Loucy (cell line): ENCODE data around the gene SERGEF.

Experiments used
- H2AFZ ChIP-seq: fragments of 200-600 bp; sonication (generic); 2 replicates; pipeline ENCODE4 v1.6.0; 2016; ENCODE audit warnings: antibody characterized with exemption, mild to moderate bottlenecking, low read length, moderate library complexity
- H3F3A ChIP-seq: fragments of 200-600 bp; 2 replicates; pipeline ENCODE4 v1.6.0; 2016; ENCODE audit warnings: antibody characterized with exemption, low read depth, mild to moderate bottlenecking
- H3K27me3 ChIP-seq: fragments of 200-600 bp; sonication (generic); 2 replicates; pipeline ENCODE4 v1.6.1; 2014; ENCODE audit warnings: low read length, mild to moderate bottlenecking; ENCODE audit not compliant: insufficient read depth, poor library complexity, severe bottlenecking
- H3K36me3 ChIP-seq: fragments of 200-600 bp; sonication (generic); 2 replicates; pipeline ENCODE4 v1.6.1; 2016; ENCODE audit warnings: low read length; ENCODE audit not compliant: insufficient read depth
- H3K4me1 ChIP-seq: fragments of 200-600 bp; sonication (generic); 2 replicates; pipeline ENCODE4 v1.5.1; 2014; ENCODE audit warnings: low read length, mild to moderate bottlenecking; ENCODE audit not compliant: insufficient read depth, poor library complexity, severe bottlenecking
- H3K4me2 ChIP-seq: fragments of 200-600 bp; sonication (generic); 2 replicates; pipeline ENCODE4 v1.6.0; 2014; ENCODE audit warnings: antibody characterized with exemption, low read length, low read depth, mild to moderate bottlenecking; ENCODE audit not compliant: poor library complexity, severe bottlenecking
- H3K4me3 ChIP-seq: fragments of 200-600 bp; sonication (generic); 2 replicates; pipeline ENCODE4 v1.5.1; 2014; ENCODE audit warnings: low read length, mild to moderate bottlenecking, mixed read lengths; ENCODE audit not compliant: poor library complexity, severe bottlenecking
- H3K79me2 ChIP-seq: fragments of 200-600 bp; sonication (generic); 2 replicates; pipeline ENCODE4 v1.6.1; 2014; ENCODE audit warnings: low read length; ENCODE audit not compliant: insufficient read depth
- H3K9ac ChIP-seq: fragments of 200-600 bp; sonication (generic); 2 replicates; pipeline ENCODE4 v1.6.0; 2014; ENCODE audit warnings: mild to moderate bottlenecking, low read depth, low read length, moderate library complexity; ENCODE audit not compliant: poor library complexity, severe bottlenecking
- H3K9me2 ChIP-seq: fragments of 200-600 bp; sonication (generic); replicated peaks from 2 replicates; pipeline ENCODE4 v1.6.1; 2016; ENCODE audit warnings: low read depth, low read length, mixed read lengths
- H3K9me3 ChIP-seq: fragments of 200-600 bp; sonication (generic); 2 replicates; pipeline ENCODE4 v1.6.1; 2014; ENCODE audit warnings: mild to moderate bottlenecking, antibody characterized with exemption, low read length, low read depth; ENCODE audit not compliant: insufficient read depth
- H4K20me1 ChIP-seq: fragments of 200-600 bp; sonication (generic); 2 replicates; pipeline ENCODE4 v1.6.0; 2014; ENCODE audit warnings: antibody characterized with exemption, low read length, mild to moderate bottlenecking; ENCODE audit not compliant: insufficient read depth, poor library complexity, severe bottlenecking
- EZH2phosphoT487 ChIP-seq: fragments of 200-600 bp; IDR thresholded peaks from 2 replicates; pipeline ENCODE4 v1.6.1; 2018; ENCODE audit warnings: antibody characterized with exemption, mild to moderate bottlenecking, moderate library complexity, borderline replicate concordance
- TF ChIP-seq, protein P1 (sequence below): fragments of 200-600 bp; sonication (generic); conservative IDR thresholded peaks from 2 replicates; pipeline ENCODE4 v1.5.1; 2014; ENCODE audit warnings: mild to moderate bottlenecking, antibody characterized with exemption, low read length

SERGEF gene

DNA sequence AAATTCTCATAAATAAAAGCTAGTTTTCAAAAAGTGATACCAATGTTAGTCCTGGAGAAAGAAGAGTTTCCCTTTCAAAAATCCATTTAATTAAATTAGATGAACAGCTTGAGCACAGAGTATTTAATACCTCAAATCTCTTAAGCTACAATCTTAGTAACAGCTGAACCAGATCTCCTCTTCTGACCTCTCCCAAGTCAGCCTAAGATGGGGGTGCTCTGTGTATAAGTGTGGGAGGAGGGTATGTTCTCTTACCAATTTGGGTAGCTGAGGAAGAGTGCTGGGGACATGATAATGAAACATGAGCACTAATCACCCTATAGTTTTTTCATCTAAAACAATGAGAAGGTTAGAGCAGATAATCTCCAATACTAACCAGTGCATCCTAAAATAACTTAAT is 23.6 kb upstream of the SERGEF start:
- Histone ChIP-seq H3F3A (no peaks in the 10 kb centered on the region), H3K9me2 (no peaks in the 10 kb centered on the region), H3K79me2 (no peaks in the 10 kb centered on the region), H2AFZ (no peak overlapping the region), H3K9me3 (no peaks in the 10 kb centered on the region), H3K4me3 (no peak overlapping the region), H3K4me1 (no peaks in the 10 kb centered on the region), H3K4me2 (no peak overlapping the region), H3K9ac (no peak overlapping the region), H3K36me3 (no peaks in the 10 kb centered on the region), H4K20me1 (no peaks in the 10 kb centered on the region), H3K27me3 (no peaks in the 10 kb centered on the region)
- no peak for TF ChIP-seq EZH2phosphoT487
- TF ChIP-seq, protein P1, sequence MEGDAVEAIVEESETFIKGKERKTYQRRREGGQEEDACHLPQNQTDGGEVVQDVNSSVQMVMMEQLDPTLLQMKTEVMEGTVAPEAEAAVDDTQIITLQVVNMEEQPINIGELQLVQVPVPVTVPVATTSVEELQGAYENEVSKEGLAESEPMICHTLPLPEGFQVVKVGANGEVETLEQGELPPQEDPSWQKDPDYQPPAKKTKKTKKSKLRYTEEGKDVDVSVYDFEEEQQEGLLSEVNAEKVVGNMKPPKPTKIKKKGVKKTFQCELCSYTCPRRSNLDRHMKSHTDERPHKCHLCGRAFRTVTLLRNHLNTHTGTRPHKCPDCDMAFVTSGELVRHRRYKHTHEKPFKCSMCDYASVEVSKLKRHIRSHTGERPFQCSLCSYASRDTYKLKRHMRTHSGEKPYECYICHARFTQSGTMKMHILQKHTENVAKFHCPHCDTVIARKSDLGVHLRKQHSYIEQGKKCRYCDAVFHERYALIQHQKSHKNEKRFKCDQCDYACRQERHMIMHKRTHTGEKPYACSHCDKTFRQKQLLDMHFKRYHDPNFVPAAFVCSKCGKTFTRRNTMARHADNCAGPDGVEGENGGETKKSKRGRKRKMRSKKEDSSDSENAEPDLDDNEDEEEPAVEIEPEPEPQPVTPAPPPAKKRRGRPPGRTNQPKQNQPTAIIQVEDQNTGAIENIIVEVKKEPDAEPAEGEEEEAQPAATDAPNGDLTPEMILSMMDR = no peak

GRCh38 chr11:18027475-18027874 is 14.6 kb upstream of the SERGEF start:
- TF ChIP-seq, protein P1 = no peak

DNA sequence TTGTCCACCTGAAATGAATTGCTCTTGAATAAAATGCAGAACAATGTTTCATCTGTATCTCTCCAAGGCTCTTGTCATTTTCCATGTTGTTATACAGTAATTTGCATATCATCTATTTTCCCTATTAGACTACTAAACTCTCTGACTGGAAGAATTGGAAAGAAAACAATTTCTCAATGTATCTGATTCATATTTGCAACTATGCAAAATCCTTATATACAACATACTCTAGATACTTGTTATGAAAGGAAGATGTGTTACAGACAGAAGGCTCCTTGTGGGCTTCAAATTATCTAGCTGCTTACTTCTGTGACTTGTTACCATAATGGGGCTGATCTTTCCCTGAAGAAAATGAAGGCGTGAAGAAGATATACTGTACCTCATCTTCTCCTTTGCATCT is 9.6 kb upstream of the SERGEF start:
- TF ChIP-seq, protein P1 = no peak
- no peak for TF ChIP-seq EZH2phosphoT487
- H3K79me2 ChIP-seq = no peaks in the 10 kb centered on the region
- H3F3A ChIP-seq = no peaks in the 10 kb centered on the region
- H3K27me3 ChIP-seq = no peaks in the 10 kb centered on the region
- no peaks in the 10 kb centered on the region for H3K9me2 ChIP-seq
- no peaks in the 10 kb centered on the region for H3K36me3 ChIP-seq
- no peaks in the 10 kb centered on the region for H3K9me3 ChIP-seq
- H3K9ac ChIP-seq = no peak overlapping the region
- no peaks in the 10 kb centered on the region for H3K4me1 ChIP-seq
- no peak overlapping the region for H3K4me2 ChIP-seq
- no peak overlapping the region for H2AFZ ChIP-seq
- H4K20me1 ChIP-seq = no peaks in the 10 kb centered on the region
- no peak overlapping the region for H3K4me3 ChIP-seq

More at GRCh38 chr11:18027475-18027874, 14.6 kb upstream of the SERGEF start:
- Histone ChIP-seq H4K20me1 (no peaks in the 10 kb centered on the region), H3K4me1 (no peaks in the 10 kb centered on the region), H3K4me3 (no peak overlapping the region), H3K27me3 (no peaks in the 10 kb centered on the region), H3K79me2 (no peaks in the 10 kb centered on the region), H3K36me3 (no peaks in the 10 kb centered on the region), H2AFZ (no peak overlapping the region), H3K9ac (no peak overlapping the region), H3F3A (no peaks in the 10 kb centered on the region), H3K4me2 (no peak overlapping the region), H3K9me2 (no peaks in the 10 kb centered on the region), H3K9me3 (no peaks in the 10 kb centered on the region)
